GM10266 (cell line): ENCODE results near the gene NR1H2.

Source experiments
- DNase-seq: peaks from one replicate; pipeline ENCODE4 v3.0.0; 2012; ENCODE audit errors: extremely low spot score
- CTCF ChIP-seq: IDR thresholded peaks from 2 replicates; pipeline ENCODE4 v1.5.1; 2012; ENCODE audit warnings: mild to moderate bottlenecking, low read depth; ENCODE audit not compliant: control insufficient read depth, insufficient read depth; ENCODE audit errors: missing control alignments

The NR1H2 gene

GRCh38 chr19:50427997-50428425, 51.8 kb downstream of the NR1H2 start:
- DNase-seq: no peak
- TF ChIP-seq CTCF: no peak

- TF ChIP-seq CTCF: no peak
- DNase-seq: no peak
Observed at GRCh38 chr19:50428772-50429463, 52.7 kb downstream of the NR1H2 start.

GRCh38 chr19:50430888-50431342, 54.7 kb downstream of the NR1H2 start:
- TF ChIP-seq CTCF: no peak
- DNase-seq: no peak

GRCh38 chr19:50431343-50432220, 55.3 kb downstream of the NR1H2 start:
- DNase-seq: peak; percentile 92
- TF ChIP-seq CTCF: no peak

GRCh38 chr19:50432221-50433028, 56.2 kb downstream of the NR1H2 start, which contains the start of gene MYBPC2:
TSS of gene MYBPC2 (plus strand) at chr19:50432892. CDS start at chr19:50432954, 62 bp downstream.
- DNase-seq: no peak
- TF ChIP-seq CTCF: no peak
